Skin of body (tissue), 2 donors: ENCODE measurements around the gene MYOZ2. TPM values are rescaled to one million over a fixed set of nuclear protein-coding genes. Genes with fewer than 3 reads are reported as not detected.

Source experiments
- DNase-seq: peaks from one replicate; lab custom pipeline; 2025; lab: John Stamatoyannopoulos, UW
- total RNA-seq: library from RNA; depleted of rRNA; stranded (reverse); fragments of >200 nt; gene quantifications from one replicate; pipeline ENCODE4 v1.2.3, GENCODE V29; 2014

The MYOZ2 gene
- total RNA-seq, 1 donor from 2014 or later = 21.2 TPM

- no peak for DNase-seq
Observed at GRCh38 chr4:119237201-119237600, 101.6 kb downstream of the MYOZ2 start.

Other genes starting within 250 kb of the MYOZ2 start
- 26.7 TPM for gene SYNPO2, start 247.0 kb upstream of the MYOZ2 start, total RNA-seq
- 23.5 TPM for gene USP53, start 76.9 kb downstream of the MYOZ2 start, total RNA-seq
- not detected for gene FABP2, start 186.3 kb downstream of the MYOZ2 start, total RNA-seq